Non-pigmented ciliary epithelial cell (primary cell): ENCODE measurements around the gene MAPKAP1.
"Not testable (repeated sequence)": the region's sequence is repeated elsewhere in the genome, so short reads cannot be mapped to it uniquely, and the experiment has no call there.

Source experiments
- DNase-seq: peaks from one replicate; pipeline ENCODE4 v3.0.0-alpha.2; 2010; ENCODE audit warnings: low read depth

MAPKAP1 gene

DNA sequence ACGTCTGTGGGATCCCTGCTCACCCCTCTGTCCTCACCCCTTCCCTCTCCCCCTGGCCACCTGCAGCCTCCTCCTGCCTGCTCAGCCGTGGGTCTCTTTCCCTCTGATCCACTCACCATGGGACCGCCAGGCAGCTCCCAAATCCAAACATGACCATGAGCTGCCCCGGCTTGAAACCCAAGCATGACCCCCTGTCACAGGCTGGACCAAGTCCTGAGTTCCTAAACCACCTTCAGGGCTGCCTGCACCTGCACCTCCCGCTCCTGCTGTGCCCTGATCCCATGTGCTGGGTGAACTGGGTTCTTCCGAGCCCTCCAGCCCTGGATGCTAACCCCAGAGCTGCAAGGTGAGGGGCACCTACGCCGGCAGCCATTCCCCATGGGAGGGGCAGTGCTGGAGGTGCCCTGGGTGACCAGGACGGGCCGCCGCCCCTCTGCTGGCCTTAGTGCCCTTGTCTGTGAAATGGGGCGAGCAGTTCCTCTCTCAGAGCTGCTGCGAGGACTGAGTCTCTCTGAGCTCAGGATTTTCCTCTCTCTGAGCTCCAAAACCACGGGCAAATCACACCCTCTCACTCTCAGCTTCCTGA lies 295.7 kb downstream of the MAPKAP1 start:
- no peak for DNase-seq

DNA sequence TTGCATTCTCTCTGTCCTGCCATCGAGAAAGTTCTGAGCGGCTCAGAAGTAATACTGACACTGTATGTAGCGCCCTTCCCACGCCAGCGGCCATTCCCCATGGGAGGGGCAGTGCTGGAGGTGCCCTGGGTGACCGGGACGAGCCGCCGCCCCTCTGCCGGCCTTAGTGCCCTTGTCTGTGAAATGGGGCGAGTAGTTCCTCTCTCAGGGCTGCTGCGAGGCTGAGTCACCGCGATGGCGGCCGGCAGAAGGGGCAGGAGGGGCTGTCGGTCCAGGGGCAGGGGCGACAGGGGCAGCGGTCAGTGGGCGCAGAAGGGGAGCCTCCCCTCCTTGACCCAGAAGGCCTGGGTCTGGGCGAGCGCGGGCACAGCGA lies 296.5 kb downstream of the MAPKAP1 start:
- DNase-seq: no peak

DNA sequence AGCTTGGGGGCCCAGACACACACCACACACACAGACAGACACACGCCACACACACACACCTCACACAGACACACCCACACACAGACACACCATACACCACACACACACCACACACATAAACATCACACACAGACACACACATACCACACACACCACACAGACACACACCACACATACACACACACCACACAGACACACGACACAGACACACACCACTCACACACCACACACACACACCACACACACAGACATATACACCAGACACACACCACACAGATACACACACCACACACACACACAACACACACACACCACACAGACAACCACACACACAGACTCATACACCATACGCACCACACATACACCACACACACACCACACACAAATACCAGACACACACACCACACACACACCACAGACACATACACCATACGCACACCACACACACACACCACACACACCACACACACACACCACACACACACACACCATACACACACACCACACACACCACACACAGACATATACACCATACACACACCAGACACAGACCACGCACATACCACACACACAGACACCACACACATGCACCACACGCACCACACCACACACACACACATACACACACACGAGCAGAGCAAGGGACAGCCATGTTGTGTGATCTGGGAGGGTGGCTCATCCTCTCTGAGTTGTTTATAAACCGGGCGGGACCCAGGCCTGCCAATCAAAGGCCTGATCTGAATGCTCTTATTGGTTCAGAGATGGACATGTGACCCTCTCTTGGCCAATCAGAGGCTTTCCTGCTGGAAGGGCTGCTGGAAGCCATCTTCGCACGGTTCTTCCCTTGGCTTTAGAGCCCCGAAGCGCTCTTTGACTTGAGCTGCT lies 297.1 kb downstream of the MAPKAP1 start:
- DNase-seq: no peak

DNA sequence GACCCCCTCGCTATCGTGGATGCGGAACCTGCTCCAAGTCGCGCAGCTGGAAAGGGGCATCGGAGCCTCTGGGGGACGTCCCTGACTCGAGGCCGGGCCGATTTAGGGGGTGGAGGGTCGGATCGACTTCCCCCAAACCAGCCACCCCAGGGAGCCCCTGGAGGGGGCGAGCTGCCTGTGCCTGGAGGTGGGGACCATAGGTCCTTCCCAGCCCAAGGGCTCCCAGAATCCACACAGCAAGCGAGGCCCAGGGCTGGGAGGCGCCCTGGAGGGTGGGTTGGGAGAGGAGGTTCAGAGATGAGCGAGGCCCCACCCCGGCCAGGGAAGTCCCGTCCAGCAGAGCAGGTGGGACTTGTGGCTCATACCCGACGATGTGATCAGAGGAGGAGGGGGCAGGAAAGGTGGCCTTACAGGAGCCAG lies 297.8 kb downstream of the MAPKAP1 start:
- no peak for DNase-seq

DNA sequence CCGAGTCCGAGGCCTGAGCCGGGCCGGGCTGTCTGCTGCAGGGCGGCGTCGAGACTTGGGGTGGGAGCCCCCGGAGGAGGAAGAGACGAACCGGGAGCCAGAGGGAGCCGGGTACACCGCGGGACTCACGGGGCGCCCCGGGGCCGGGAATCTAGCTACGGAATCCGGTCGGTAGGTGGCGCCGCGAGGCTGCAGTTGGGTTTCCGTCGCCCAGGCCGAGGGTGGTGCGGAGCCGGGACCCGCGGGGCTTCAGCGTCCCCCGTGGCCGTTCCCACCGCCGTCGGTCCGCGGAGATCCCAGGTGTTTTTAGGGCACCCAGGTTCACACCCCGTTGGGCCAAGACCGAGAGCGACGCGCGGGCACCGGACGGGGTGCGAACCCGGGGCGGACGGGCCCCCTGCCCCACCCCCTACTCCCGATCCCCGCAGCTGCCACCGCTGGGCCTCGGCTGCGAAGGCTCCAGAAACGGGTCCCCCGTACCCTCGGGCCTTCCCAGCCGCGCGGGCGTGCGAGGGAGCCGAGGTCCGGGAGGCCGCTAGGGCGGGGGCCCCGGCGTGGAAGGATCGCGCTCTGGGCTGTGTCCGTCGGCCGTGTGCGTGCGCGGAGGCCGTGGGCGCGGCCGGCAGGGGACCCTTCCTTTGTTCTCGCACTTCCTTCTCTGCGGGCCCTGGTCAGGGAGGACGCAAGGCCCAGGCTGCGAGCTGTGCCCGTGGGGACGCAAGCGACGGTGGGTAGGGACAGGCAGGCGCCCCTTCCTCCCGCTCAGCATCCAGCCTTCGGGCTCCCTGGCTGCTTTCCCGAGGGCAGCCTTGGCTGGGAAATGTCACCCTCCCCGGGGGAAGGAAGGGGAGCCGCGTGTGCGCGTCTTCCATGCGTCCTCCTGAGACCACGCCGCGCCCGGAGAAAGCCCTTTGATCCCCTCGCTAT lies 298.8 kb downstream of the MAPKAP1 start:
- DNase-seq: no peak

DNA sequence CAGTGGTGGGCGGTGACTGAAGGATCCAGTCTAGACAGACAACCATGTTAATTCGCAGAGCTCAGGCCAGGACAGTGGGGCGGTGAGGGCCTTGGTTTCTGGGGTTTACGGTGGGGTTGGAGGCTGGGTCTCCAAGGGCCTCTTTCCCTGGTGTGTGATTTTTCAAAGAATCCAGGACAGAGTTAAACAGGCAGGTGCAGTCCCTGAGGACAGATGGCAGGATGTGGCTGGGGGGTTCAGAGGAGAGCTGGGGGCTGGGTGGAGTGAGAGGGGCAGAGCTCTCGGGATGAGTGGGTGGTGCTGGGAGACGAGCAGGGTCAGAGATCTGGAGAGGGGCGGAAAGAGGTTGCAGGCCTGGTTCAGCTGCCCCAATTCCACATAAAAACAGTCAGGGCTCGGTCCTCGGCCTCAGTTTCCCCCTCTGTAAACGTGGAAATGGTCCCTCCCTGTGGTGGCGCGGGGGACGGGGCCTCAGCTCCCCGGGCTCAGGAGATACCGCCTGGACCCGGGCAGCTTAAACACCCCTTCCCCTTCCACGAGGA lies 299.5 kb downstream of the MAPKAP1 start:
- DNase-seq: no peak

DNA sequence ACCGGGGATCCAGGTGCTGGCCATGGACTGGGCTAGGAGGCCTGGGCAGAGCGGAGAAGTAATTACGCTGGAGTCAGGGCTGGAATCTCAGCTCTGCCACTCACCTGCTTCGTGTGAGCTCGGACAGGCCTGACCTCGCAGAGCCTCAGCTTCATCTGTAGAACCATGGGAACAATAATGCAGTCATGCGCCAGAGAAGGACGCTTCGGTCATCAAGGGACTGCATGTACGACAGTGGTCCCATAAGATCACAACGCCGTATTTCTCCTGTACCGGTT lies 300.3 kb downstream of the MAPKAP1 start:
- DNase-seq: no peak

DNA sequence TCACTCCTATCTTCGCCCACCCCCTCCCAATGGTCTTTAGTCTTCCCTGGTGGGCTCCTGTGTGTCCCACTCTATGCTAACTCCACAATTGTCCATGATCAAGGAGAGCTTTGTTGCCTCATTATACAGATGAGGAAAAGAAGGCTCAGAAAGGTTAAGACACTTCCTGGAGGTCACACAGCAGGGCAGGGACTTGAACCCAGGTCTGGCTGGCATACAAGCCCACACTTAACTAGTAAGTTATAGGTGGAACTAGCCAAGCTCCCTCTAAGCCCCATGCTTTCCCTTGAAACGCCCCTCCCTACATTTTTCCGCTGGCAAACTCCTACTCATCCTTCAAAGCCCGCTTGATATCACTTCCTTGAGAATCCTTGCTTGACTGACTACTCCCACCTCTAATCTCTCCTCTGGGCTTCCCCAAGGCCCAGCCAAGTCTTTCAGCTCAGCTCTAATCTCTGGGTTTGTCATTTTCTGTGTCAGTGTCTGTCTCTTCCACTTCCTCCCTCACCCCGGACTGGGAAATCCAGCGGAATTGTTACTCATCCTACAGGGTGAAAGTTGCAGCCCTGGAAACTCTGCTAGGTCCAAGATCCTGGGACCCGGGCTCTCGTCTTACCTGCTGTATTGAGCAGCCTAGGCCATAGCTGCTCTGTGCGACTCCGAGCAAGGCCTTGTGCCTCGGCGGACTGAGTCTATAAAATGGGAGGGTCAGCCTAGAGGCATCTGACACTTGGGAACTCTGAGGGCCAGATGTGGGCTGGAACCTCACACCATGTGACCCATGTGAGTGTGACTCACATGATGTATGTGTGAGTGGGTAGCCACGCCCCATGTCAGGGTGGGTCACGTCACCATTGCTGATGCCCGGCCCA lies 300.8 kb downstream of the MAPKAP1 start:
- no peak for DNase-seq

DNA sequence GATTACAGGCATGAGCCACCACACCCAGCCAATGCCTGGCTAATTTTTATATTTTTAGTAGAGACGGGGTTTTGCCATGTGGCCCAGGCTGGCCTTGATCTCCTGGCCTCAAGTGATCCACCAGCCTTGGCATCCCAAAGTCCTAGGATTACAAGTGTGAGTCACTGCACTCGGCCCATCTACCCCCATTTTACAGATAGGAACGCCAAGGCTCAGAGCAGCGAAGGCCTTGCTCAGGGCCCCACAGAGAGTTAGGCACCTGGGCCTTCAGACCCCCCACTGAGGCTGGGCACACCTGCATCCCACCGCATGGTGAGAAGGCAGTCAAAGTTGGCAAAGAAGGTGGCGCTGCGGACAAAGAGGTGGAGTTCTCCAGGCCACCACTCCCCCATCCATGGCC lies 302.3 kb downstream of the MAPKAP1 start:
- no peak for DNase-seq

DNA sequence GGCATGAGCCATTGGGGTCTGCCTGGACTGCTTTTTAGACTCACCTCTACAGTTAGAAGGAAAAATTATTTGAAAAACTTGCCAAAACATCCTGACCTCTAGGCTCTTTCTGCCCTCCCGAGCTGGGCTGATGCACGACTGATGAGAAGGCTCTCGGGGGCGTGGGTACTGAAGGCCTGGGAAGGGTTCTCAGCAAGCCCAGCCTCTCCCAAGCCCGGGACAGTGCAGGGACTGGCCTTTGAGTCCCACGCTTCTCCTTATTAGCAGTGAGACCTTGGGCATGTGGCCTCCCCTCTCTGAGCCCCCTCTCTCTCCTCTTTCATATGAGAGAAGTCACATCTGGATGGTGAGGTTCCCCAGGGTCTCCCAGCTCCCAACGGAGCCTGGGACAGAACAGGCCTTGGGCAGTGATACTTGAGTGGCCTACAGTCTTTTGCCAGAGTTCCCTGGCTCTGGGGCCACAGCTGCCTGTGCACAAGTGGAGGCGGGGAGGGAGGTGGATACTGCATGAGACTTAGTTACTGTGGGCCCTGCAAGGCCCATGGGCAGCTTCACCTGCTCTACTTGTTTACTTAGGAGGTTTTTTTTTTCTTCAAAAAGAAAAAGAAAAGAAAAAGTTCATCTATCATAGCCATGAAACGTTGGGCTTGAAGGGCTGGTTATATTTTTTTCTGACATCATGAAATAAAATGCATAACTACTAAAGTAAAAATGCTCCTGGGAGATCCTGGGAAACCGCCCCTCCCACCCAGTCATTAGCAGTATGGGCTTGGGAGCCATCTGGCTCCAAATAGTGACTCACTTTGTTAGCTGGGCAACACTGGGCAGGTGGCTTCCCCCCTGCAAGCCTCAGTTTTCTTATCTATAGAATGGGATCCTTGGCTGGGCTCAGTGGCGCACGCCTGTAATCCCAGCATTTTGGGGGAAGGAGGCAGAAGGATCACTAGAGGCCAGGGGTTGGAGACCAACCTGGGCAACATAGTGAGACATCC lies 306.0 kb downstream of the MAPKAP1 start:
- DNase-seq: no peak

DNA sequence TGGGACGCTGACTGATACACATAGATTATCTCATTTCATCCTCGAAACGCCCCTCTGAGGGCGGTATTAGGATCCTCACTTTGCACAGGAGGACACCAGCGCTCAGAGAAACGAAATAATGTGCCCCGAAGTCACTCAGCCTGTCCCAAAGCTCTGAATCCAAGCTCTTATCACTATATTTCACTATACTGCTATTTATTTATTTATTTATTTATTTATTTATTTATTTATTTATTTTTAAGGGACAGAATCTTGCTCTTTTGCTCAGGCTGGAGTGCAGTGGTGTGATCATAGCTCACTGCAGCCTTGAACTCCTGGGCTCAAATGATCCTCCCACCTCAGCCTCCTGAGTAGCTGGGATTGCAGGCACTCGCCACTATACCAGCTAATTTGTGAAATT lies 306.8 kb downstream of the MAPKAP1 start:
- DNase-seq: not testable (repeated sequence)

DNA sequence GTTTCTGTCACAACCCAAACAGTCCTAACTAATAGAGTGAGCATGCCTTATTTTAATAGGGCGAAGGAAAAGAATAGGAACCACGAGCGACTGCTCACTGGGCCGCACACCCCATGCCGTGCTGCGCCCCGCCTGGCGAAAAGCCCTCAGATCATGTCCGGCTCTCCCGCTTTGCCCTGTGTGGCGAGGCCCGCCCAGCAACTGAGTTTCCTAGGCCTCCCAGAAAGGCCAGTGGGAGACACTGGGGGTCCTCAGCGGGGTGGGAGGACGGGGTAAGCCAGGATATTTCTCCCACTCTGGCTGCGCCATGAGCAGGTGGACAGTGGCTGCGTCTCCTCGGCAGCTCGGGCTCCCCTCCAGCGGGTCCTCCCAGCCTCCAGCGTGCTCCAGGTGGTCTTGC lies 307.3 kb downstream of the MAPKAP1 start:
- DNase-seq: no peak

DNA sequence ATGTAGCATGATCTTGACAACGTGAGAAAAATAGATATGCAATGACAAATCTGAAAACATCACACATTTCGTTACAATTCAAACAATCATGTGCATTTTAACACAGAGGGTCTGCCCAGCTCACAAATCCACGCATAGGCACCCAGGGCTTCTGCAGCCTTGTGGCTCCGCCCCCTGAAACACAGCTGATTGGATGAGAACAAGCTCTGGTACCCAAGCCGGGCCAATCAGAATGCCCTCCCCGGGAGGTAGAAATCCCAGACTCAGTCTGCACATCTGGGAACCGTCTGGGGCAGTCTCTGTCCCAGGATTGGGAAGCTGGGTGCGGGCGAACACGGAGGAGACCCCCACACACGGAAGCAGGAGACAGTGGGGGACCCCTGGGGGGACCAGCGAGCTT lies 307.8 kb downstream of the MAPKAP1 start:
- DNase-seq: no peak

DNA sequence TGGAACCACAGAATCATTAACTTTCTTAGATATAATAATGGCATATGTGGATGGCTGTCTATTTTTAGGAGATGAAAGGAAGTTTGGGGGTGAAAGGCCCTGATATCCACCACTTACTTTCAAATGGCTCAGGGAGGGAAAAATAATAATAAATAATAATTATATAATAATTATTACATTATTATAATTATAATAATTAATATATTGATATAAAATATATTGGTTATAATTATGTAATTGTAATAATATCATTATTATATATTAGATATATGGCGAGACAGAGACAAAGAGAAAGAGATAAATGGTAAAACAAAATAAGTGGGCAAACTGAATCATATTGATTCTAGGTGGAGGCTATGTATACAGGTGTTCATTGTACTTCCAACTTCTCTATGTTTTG lies 308.8 kb downstream of the MAPKAP1 start:
- no peak for DNase-seq

DNA sequence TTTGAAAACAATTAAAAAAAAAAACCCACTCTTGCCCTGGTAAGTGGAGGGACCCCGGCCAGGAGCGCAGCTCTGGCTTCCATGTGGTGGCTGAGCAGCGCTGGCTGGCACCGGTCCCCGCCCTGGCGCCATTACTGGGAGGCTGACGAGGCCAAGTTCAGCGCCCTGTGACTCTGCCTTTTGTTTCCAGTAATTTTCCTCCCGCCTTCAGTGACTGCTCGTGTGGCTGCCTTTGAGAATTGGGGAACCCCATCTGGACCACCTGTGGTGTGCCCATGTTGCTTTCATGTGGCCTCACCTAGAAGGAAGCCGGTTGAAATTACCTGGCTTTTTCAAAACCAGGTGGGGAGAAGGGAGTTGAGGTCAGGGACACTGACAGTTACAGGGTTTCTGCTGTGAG lies 309.3 kb downstream of the MAPKAP1 start:
- no peak for DNase-seq

DNA sequence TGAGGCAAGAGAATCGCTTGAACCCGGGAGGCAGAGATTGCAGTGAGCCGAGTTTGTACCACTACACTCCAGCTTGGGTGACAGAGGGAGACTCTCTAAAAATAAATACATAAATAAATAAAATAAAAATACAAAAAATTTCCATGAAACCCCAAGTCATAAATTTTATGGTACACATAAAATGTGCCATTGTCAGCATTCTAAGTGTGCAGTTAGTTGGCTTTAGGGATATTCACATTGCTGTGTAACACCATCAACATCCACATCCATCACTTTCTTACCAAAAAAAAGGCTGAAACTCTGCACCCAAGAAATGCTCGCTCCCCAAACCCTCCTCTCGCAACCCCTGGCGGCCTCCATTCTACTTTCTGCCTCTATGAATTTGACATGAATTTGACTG lies 310.2 kb downstream of the MAPKAP1 start:
- DNase-seq: no peak

DNA sequence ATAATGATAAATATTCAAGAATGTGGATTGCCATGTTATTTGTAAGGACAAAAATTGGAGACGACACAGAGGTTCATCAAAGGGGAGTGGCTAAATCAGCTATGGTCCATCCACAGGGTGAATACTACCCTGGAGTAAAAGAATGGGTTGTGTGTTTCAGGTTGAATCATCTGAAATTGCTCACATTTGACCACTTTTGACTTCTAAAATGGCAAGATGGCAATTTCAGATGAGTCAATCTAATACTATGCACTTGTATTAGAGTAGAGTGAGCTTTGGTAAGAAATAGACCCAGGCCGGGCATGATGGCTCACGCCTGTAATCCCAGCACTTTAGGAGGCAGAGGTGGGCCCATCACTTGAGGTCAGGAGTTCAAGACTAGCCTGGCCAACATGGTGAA lies 313.6 kb downstream of the MAPKAP1 start:
- no peak for DNase-seq

DNA sequence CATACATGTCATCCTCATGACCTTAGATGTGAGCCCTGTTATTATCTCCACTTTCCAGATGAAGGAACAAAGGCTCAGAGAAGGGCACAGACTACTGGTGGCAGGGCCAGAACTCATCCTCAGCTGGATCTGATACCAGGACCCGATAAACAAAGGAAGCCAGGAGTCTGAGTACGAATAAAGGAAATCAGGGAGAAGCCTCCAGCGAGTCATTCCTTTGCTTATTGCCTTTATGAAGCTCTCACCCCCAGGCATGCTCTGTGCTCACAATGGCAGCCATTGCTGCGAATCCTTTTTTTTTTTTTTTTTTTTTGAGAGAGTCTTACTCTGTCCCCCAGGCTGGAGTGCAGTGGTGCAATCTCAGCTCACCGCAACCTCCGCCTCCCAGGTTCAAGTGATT lies 315.3 kb downstream of the MAPKAP1 start:
- DNase-seq: no peak

DNA sequence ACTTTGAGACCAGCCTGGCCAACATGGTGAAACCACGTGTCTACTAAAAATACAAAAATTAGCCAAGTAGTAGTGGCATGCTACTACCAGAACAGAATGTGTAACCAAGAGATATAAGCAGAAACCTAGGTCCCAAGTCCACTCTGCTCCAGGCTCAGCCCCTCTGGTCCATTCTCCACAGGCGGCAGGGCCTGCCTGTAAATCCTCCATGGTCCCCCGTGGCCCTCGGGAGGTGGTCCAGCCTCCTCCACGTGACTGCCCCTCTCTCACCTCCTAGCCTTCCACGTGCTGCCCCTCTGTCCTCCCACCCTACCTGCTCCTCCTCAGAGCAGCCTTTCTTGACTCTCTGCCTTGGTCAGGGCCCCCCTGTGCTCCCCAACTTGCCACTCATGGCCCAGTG lies 318.0 kb downstream of the MAPKAP1 start:
- DNase-seq: no peak

DNA sequence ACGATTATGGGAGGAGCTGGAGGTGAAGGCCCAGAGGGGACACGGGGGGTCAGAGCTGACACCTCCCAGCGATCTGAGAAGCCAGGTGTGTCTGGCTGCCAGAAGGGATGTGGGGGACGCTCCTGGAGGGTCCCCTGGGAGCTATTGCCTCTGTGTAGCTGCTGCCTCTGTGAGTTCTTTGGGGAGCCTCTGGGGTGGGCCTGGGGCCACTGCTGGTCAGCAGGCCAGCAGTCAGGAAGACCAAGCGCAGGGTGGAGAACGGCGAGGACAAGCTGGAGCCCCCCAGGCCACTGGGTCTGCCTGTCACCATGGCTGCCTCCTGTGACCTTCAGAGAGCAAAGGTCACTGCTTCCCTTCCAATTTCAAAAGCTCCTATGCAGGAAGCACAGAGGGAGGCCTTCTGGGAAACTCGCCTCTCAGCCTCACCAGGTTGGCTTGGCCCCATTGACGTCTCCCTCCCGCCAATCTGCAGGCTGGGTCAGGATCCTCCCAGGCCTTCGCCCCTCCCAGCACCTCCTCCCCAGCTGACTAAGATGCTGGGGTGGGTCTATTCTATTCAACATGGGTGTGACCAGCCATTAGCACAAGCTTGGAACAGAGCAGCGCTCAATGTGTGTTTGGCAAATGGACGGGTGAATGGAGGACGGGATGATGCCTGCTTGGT lies 319.0 kb downstream of the MAPKAP1 start:
- no peak for DNase-seq
